DOHH2 (cell line): ENCODE results near the gene SMARCD3.

Experiments
- H3F3A ChIP-seq: fragments of 200-600 bp; sonication (generic), shearing (Covaris generic); 2 replicates; pipeline ENCODE4 v1.6.0; 2016; ENCODE audit warnings: antibody characterized with exemption, mild to moderate bottlenecking; ENCODE audit not compliant: control insufficient read depth, insufficient read depth
- H3K27ac ChIP-seq: fragments of 200-600 bp; sonication (generic); 2 replicates; pipeline ENCODE4 v1.5.1; 2014; ENCODE audit warnings: low read depth, mild to moderate bottlenecking, low read length, moderate library complexity
- H3K27me3 ChIP-seq: fragments of 200-600 bp; sonication (generic); 2 replicates; pipeline ENCODE4 v1.6.1; 2014; ENCODE audit warnings: mild to moderate bottlenecking, low read length, mixed read lengths; ENCODE audit not compliant: control insufficient read depth
- H3K36me3 ChIP-seq: fragments of 200-600 bp; sonication (generic); 2 replicates; pipeline ENCODE4 v1.6.1; 2014; ENCODE audit warnings: mild to moderate bottlenecking, low read length, moderate library complexity, mixed read lengths; ENCODE audit not compliant: control insufficient read depth
- H3K4me1 ChIP-seq: fragments of 200-600 bp; sonication (generic); 2 replicates; pipeline ENCODE4 v1.6.1; 2014; ENCODE audit warnings: mild to moderate bottlenecking, low read length, mixed read lengths; ENCODE audit not compliant: control insufficient read depth
- H3K4me2 ChIP-seq: fragments of 200-600 bp; sonication (generic); 2 replicates; pipeline ENCODE4 v1.6.0; 2014; ENCODE audit warnings: mild to moderate bottlenecking, low read length, moderate library complexity
- H3K4me3 ChIP-seq: fragments of 200-600 bp; sonication (generic); 2 replicates; pipeline ENCODE4 v1.5.1; 2014; ENCODE audit warnings: mild to moderate bottlenecking, low read length, mixed read lengths
- H3K79me2 ChIP-seq: fragments of 200-600 bp; sonication (generic); 2 replicates; pipeline ENCODE4 v1.6.1; 2014; ENCODE audit warnings: mild to moderate bottlenecking, low read length, mixed read lengths; ENCODE audit not compliant: control insufficient read depth
- H3K9me2 ChIP-seq: fragments of 200-600 bp; sonication (generic); replicated peaks from 2 replicates; pipeline ENCODE4 v1.6.1; 2014; ENCODE audit warnings: mild to moderate bottlenecking, low read length, mixed read lengths; ENCODE audit not compliant: control insufficient read depth
- H3K9me3 ChIP-seq: fragments of 200-600 bp; sonication (generic); 2 replicates; pipeline ENCODE4 v1.6.1; 2014; ENCODE audit warnings: antibody characterized with exemption, low read length, mixed read lengths; ENCODE audit not compliant: control insufficient read depth, insufficient read depth
- H4K20me1 ChIP-seq: fragments of 200-600 bp; sonication (generic); 2 replicates; pipeline ENCODE4 v1.6.0; 2014; ENCODE audit warnings: low read depth, mild to moderate bottlenecking, antibody characterized with exemption, low read length, moderate library complexity; ENCODE audit not compliant: control insufficient read depth, insufficient read depth
- EZH2phosphoT487 ChIP-seq: fragments of 200-600 bp; sonication (generic); IDR thresholded peaks from 2 replicates; pipeline ENCODE4 v1.6.1; 2017; ENCODE audit warnings: borderline replicate concordance, mild to moderate bottlenecking, antibody characterized with exemption, low read length, moderate library complexity, mixed read lengths
- TF ChIP-seq, protein P1 (sequence below): fragments of 200-600 bp; sonication (generic); IDR thresholded peaks from one replicate; pipeline ENCODE4 v1.5.1; 2014; ENCODE audit warnings: antibody characterized with exemption, mild to moderate bottlenecking, low read depth, low read length; ENCODE audit not compliant: poor library complexity, severe bottlenecking

Gene SMARCD3

GRCh38 chr7:151206914-151207313, 41.6 kb downstream of the SMARCD3 start:
- Histone ChIP-seq H3K36me3 (peaks cover 3% of the 10 kb centered on the region), H3F3A (peaks cover 10% of the 10 kb centered on the region; the same call in 1 of the 2 replicates), H3K4me2 (no peak overlapping the region), H3K79me2 (no peaks in the 10 kb centered on the region), H3K9me2 (no peaks in the 10 kb centered on the region), H4K20me1 (no peaks in the 10 kb centered on the region; the same call in 1 of the 2 replicates), H3K4me1 (no peaks in the 10 kb centered on the region), H3K4me3 (no peak overlapping the region), H3K27me3 (peaks cover 16% of the 10 kb centered on the region), H3K9me3 (no peaks in the 10 kb centered on the region), H3K27ac (no peak overlapping the region)
- TF ChIP-seq, protein P1, sequence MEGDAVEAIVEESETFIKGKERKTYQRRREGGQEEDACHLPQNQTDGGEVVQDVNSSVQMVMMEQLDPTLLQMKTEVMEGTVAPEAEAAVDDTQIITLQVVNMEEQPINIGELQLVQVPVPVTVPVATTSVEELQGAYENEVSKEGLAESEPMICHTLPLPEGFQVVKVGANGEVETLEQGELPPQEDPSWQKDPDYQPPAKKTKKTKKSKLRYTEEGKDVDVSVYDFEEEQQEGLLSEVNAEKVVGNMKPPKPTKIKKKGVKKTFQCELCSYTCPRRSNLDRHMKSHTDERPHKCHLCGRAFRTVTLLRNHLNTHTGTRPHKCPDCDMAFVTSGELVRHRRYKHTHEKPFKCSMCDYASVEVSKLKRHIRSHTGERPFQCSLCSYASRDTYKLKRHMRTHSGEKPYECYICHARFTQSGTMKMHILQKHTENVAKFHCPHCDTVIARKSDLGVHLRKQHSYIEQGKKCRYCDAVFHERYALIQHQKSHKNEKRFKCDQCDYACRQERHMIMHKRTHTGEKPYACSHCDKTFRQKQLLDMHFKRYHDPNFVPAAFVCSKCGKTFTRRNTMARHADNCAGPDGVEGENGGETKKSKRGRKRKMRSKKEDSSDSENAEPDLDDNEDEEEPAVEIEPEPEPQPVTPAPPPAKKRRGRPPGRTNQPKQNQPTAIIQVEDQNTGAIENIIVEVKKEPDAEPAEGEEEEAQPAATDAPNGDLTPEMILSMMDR = no peak
- TF ChIP-seq EZH2phosphoT487 = no peak

- no peaks in the 10 kb centered on the region for H3K4me1 ChIP-seq
- H3K9me3 ChIP-seq = no peaks in the 10 kb centered on the region
- no peak overlapping the region for H3K4me2 ChIP-seq
- TF ChIP-seq, protein P1 = no peak
- TF ChIP-seq EZH2phosphoT487 = no peak
- peaks cover 21% of the 10 kb centered on the region for H3K27me3 ChIP-seq
- H3K79me2 ChIP-seq = no peaks in the 10 kb centered on the region
- no peaks in the 10 kb centered on the region for H4K20me1 ChIP-seq
- H3F3A ChIP-seq = no peaks in the 10 kb centered on the region
- no peak overlapping the region for H3K4me3 ChIP-seq
- no peak overlapping the region for H3K27ac ChIP-seq
- no peaks in the 10 kb centered on the region for H3K36me3 ChIP-seq
- no peaks in the 10 kb centered on the region for H3K9me2 ChIP-seq
Measured at GRCh38 chr7:151205730-151206129, 42.8 kb downstream of the SMARCD3 start.

DNA sequence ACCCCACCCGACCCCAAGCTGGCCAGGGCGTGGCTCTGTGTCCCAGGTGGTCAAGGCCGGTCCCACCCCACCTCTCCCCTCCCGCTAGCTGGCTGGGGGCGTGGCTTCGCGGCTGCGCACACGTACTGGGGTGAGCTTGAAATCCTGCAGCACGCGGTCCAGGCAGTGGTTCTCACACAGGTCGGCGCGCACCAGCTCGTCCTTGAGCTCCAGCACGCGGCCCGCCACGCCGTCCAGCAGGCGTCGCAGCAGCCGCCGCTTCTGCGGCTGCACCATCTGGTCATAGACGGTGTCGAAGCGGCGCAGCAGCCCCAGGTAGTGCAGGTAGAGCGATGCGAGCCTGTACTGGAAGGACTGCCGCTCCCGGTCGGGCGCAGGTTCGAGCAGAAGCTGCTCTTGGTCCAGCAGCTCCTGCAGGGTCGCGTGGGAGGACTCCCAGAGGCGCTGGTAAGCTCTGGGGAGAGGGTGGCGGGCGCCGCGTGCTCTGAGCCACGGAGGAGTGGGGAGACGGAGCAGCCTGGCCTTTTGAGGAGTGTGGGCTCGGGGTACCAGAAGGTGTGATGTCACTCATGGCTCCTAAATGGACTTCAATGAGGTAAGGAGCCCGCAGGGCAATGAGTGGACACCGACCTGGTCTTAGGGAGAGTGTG, 44.0 kb downstream of the SMARCD3 start:
- H3K36me3 ChIP-seq = no peaks in the 10 kb centered on the region
- no peaks in the 10 kb centered on the region for H4K20me1 ChIP-seq
- peaks cover 21% of the 10 kb centered on the region for H3K27me3 ChIP-seq
- TF ChIP-seq, protein P1 = no peak
- no peak for TF ChIP-seq EZH2phosphoT487
- no peaks in the 10 kb centered on the region for H3F3A ChIP-seq
- H3K27ac ChIP-seq = no peak overlapping the region
- no peaks in the 10 kb centered on the region for H3K9me2 ChIP-seq
- H3K4me1 ChIP-seq = no peaks in the 10 kb centered on the region
- H3K79me2 ChIP-seq = no peaks in the 10 kb centered on the region
- H3K9me3 ChIP-seq = no peaks in the 10 kb centered on the region
- H3K4me2 ChIP-seq = no peak overlapping the region
- no peak overlapping the region for H3K4me3 ChIP-seq
